ENCODE data around the gene SSC5D. TPM values are rescaled to one million over a fixed set of nuclear protein-coding genes. Genes with fewer than 3 reads are reported as not detected.

SSC5D gene
- polyA plus RNA-seq, 3 donors, result 0.08 TPM; not detected in 2

DNA sequence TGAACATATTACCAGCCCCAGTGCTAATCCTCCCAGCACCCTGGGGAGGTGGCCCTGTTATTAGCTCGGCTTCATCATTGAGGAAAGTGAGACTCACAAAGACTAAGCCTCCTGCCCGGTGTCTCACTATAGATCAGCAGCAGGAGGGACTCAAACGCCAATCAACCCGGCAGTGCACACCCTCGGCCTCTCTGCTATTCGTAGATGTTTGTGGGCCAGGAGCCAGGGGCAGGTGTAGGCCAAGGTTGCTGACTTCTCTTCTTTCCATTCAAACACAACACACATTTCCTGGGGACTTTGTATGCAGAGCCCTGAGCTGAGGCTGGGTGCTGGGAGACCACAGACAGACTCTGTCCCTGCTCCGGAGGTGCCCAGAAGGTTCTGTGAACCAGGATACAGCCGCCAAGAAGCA is 66.5 kb downstream of the SSC5D start:
- H3K27ac Mint-ChIP-seq, result no peak overlapping the region
- WGBS (ENCODE audit: insufficient coverage), result 97% methylated on average over 6 of the region's 8 CpGs
- no peak for DNase-seq
- no peaks in the 10 kb centered on the region for H3K9me3 ChIP-seq (replicated peaks in 1 of 2; ENCODE audit: control insufficient read depth in 1 of 2, insufficient read depth in 1 of 2, low read length in 2 of 2)
- no peaks in the 10 kb centered on the region for H3K36me3 ChIP-seq (replicated peaks in 1 of 2; ENCODE audit: control insufficient read depth in 1 of 2, insufficient read depth in 2 of 2, low read length in 2 of 2)
- H3K4me3 ChIP-seq (replicated peaks in 1 of 3; ENCODE audit: low read depth in 2 of 3, low read length in 3 of 3), result no peak overlapping the region
- peaks cover 2% of the 10 kb centered on the region for H3K4me1 Mint-ChIP-seq
- H3K4me3 Mint-ChIP-seq, result no peak overlapping the region
- no peak overlapping the region for H3K9ac ChIP-seq (ENCODE audit: insufficient read depth, low read length, poor library complexity, severe bottlenecking)
- H3K27me3 ChIP-seq (ENCODE audit: control insufficient read depth in 2 of 2, insufficient read depth in 2 of 2, low read length in 2 of 2), result no peaks in the 10 kb centered on the region
- no peaks in the 10 kb centered on the region for H3K4me1 ChIP-seq (ENCODE audit: control insufficient read depth in 1 of 2, insufficient read depth in 2 of 2, low read length in 2 of 2)
- no peak overlapping the region for H2AFZ ChIP-seq (ENCODE audit: insufficient read depth, low read depth, low read length, poor library complexity, severe bottlenecking)
- no peak overlapping the region for H3K4me2 ChIP-seq (replicated peaks; ENCODE audit: extremely low read depth, low read length, poor library complexity, severe bottlenecking)
- intact Hi-C loops (cut with micrococcal nuclease), result no loop called here
- TF ChIP-seq, protein P1, sequence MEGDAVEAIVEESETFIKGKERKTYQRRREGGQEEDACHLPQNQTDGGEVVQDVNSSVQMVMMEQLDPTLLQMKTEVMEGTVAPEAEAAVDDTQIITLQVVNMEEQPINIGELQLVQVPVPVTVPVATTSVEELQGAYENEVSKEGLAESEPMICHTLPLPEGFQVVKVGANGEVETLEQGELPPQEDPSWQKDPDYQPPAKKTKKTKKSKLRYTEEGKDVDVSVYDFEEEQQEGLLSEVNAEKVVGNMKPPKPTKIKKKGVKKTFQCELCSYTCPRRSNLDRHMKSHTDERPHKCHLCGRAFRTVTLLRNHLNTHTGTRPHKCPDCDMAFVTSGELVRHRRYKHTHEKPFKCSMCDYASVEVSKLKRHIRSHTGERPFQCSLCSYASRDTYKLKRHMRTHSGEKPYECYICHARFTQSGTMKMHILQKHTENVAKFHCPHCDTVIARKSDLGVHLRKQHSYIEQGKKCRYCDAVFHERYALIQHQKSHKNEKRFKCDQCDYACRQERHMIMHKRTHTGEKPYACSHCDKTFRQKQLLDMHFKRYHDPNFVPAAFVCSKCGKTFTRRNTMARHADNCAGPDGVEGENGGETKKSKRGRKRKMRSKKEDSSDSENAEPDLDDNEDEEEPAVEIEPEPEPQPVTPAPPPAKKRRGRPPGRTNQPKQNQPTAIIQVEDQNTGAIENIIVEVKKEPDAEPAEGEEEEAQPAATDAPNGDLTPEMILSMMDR (IDR thresholded peaks at IDR 0.05), result no peak
- H3K9me3 Mint-ChIP-seq, result no peaks in the 10 kb centered on the region
- H3K27me3 Mint-ChIP-seq (ENCODE audit: low read depth in 3 of 3), result peaks cover 4 to 9% (median 7%) of the 10 kb centered on the region in 3 donors
- no peaks in the 10 kb centered on the region for H4K20me1 ChIP-seq (ENCODE audit: insufficient read depth, low read length)
- no peaks in the 10 kb centered on the region for H3K36me3 Mint-ChIP-seq
- H3K79me2 ChIP-seq (ENCODE audit: insufficient read depth, low read length), result no peaks in the 10 kb centered on the region
- no peak overlapping the region for H3K27ac ChIP-seq (ENCODE audit: low read depth in 1 of 2, low read length in 2 of 2)

DNA sequence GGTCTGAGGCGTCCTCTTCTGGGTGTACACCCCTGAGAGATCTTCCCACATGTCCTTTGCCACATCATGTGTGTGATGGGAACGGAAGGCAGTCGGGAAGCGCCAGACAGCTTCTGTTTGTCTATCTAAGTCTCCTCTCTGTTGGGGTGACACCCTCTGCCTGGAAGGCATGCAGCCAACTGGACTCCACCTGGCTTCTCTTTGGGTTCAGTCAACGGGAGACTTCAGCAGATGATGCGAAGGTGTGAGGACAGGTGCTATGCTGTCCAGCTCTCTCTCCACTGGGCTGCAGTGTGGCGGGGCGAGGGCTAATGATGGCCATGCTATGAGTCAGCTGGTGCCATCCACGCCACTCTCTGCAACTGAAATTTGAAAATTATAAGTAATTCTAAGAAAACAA is 71.4 kb downstream of the SSC5D start:
- intact Hi-C loops (cut with micrococcal nuclease), result no loop called here
- Mint-ChIP-seq H3K4me3 (no peak overlapping the region), H3K9me3 (peaks cover 0 to 6% (median 5%) of the 10 kb centered on the region in 7 donors), H3K4me1 (peaks cover 2% of the 10 kb centered on the region), H3K27me3 (ENCODE audit: low read depth in 3 of 3) (peaks cover 3 to 5% (median 5%) of the 10 kb centered on the region in 3 donors), H3K36me3 (no peaks in the 10 kb centered on the region), H3K27ac (no peak overlapping the region)
- no peak for DNase-seq
- Histone ChIP-seq H3K4me2 (replicated peaks; ENCODE audit: extremely low read depth, low read length, poor library complexity, severe bottlenecking) (no peak overlapping the region), H3K79me2 (ENCODE audit: insufficient read depth, low read length) (no peaks in the 10 kb centered on the region), H3K27ac (ENCODE audit: low read depth in 1 of 2, low read length in 2 of 2) (no peak overlapping the region), H3K9me3 (replicated peaks in 1 of 2; ENCODE audit: control insufficient read depth in 1 of 2, insufficient read depth in 1 of 2, low read length in 2 of 2) (peaks cover 0 to 3% of the 10 kb centered on the region in 2 donors), H4K20me1 (ENCODE audit: insufficient read depth, low read length) (no peaks in the 10 kb centered on the region), H3K9ac (ENCODE audit: insufficient read depth, low read length, poor library complexity, severe bottlenecking) (no peak overlapping the region), H3K4me1 (ENCODE audit: control insufficient read depth in 1 of 2, insufficient read depth in 2 of 2, low read length in 2 of 2) (no peaks in the 10 kb centered on the region), H3K27me3 (ENCODE audit: control insufficient read depth in 2 of 2, insufficient read depth in 2 of 2, low read length in 2 of 2) (no peaks in the 10 kb centered on the region), H2AFZ (ENCODE audit: insufficient read depth, low read depth, low read length, poor library complexity, severe bottlenecking) (no peak overlapping the region), H3K36me3 (replicated peaks in 1 of 2; ENCODE audit: control insufficient read depth in 1 of 2, insufficient read depth in 2 of 2, low read length in 2 of 2) (no peaks in the 10 kb centered on the region), H3K4me3 (replicated peaks in 1 of 3; ENCODE audit: low read depth in 2 of 3, low read length in 3 of 3) (no peak overlapping the region)
- WGBS (ENCODE audit: insufficient coverage), result 85% methylated on average over 5 of the region's 9 CpGs
- TF ChIP-seq, protein P1 (IDR thresholded peaks at IDR 0.05), result no peak
